HG03575 (cell line): ENCODE data around the gene ANAPC15.

ENCODE experiments used
- ATAC-seq: cut with Tn5 transposase; IDR thresholded peaks from one replicate; pipeline ENCODE4 v1.9.1; 2021; ENCODE audit not compliant: unreplicated experiment, insufficient number of reproducible peaks, low FRiP score; ENCODE audit errors: extremely low read depth

ANAPC15 gene

GRCh38 chr11:72100009-72100408 lies 12.5 kb downstream of the ANAPC15 start:
- ATAC-seq: no peak

- ATAC-seq: no peak
Measured at GRCh38 chr11:72098741-72099140, 13.8 kb downstream of the ANAPC15 start.

DNA sequence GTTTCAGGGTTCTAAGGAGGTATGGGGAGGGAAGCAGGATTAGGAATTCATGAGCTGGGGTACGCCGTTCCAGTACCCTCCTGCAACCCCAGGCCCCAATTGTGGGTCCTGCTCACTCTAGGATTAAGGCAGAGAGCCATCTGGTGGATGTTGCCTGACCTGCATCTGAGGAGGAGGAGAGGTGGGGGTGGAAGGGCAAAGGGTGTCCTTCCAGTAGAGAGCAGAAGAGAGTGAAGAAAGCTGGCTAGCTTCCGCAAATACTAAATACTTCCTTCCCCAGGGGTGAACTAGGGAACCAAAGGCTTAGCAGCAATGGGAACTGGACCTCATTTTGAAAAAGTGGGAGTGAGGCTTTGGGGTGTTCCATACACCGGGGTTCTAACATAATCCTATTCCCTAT lies 21.2 kb downstream of the ANAPC15 start:
- no peak for ATAC-seq

GRCh38 chr11:72088076-72088808 lies 24.3 kb downstream of the ANAPC15 start:
- no peak for ATAC-seq

DNA sequence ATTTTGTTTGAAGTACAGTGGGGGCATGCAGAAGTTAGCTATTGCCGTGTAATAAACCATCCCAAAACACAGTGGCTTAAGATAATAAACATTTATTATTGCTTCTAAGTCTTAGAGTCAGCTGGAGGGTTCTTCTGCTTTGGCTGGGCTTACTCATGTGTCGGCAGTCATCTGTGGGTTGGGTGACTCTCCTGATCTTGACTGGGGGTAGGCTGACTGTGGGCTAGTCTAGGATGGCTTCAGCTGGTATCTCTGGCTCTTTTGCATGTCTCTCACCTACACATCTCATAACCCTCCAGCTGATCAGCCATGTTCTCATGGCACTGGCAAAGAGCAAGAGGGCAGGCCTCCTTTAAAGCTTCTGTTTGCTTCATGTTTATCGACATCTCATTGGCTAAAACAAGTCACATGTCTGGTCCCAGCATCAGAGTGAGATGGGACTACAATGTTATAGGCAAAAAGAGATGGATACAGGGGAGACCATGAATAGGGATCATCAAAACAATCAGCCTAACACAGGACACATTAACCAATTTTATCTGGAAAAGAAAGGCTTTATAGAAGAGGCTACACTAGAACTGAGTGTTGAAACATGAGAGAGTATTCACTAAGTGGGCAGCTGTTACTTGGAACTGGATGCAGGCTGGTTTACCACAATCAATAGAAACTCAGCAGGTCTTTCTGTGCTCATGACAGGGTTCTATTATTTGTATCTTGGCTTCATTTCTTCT lies 26.7 kb downstream of the ANAPC15 start:
- ATAC-seq: no peak

- no peak for ATAC-seq
Measured at GRCh38 chr11:72084965-72085364, 27.5 kb downstream of the ANAPC15 start.

DNA sequence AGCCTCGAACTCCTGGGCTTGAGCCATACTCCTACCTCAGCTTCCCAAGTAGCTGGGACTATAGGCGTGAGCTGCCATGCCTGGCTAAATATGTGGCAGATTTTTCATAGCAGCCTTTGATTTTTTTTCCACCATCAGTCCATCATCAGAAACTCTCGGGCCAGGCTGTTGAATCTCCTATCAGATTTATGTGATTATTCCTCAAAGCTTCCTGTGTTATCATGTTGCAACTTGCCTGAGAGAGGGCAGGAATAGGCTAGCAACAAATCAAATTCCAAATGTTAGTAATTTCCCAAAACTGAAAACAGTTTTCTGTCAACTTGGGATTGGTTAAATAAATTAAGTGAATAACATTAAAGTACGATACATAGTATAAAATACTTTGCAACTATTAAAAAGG lies 28.4 kb downstream of the ANAPC15 start:
- no peak for ATAC-seq

DNA sequence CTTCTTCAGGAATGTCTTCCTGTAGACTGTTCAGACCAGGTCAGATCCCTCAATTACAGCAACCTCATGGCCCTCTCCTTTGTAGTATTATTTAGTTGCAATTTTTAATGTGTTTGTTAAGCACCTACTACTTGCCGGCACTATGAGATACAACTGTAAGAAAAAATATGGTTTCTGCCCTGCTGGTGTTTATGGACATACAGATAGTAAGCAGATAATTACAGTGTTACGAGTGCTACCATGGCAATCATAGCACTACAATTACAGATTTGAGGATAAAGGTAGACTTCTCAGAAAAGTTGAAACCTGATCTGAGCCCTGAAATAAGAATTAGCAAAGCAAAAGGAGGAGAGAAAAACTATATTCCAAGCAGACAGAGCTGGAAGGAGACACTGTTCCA lies 29.1 kb downstream of the ANAPC15 start:
- no peak for ATAC-seq

DNA sequence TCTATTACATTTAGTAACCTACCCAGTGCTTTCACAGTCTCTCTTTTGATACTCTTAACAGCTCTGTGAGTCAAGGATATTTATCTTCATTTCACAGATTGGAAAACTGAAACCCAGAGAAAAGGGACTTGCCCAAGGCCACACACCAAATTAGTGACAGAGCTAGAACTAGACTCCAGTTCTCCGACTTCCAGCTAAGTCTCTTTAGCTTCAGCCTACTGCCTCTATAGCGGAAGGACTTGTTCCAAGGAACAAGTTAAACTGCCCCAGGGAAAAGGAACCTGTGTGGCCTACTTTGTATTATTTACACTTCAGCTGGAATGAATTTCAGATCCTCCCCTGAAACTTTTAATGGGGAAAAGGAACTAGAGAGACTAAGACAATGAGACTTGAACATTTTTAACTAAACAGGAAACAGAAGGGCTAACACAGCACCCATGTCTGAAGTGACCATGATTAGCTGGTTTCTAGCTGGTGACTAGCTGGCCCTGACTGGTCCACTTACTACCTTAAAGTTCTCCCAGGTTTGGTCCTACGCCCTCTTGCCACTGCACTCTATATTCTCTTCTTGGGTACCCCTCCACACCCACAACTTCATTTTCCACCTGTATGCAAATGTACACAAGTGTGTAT lies 30.6 kb downstream of the ANAPC15 start:
- ATAC-seq: no peak

DNA sequence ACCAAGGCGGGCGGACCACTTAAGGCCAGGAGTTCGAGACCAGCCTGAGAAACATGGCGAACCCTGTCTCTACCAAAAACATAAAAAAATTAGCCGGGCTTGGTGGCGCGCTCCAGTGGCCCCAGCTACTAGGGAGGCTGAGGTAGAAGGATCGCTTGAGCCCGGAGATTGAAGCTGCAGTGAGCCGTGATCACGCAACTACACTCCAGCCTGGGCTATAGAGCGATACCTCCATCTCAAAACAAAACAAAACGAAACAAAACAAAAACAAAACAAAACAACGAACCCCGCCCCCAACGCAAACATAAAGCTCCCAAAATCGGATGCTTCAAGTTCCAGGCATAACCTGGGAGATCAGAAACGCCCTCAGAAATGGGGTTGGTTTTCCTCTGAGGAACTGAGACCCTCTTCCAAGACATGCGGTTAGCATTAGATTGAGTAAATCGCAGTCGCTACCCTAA lies 31.3 kb downstream of the ANAPC15 start:
- no peak for ATAC-seq

GRCh38 chr11:72080326-72081183 lies 31.9 kb downstream of the ANAPC15 start, which contains the start of the genes LRRC51 and NUMA1:
LRRC51 (plus strand) TSS chr11:72080850; CDS start chr11:72089084, 8,234 bp downstream.
NUMA1 (minus strand) TSS chr11:72080542; CDS start chr11:72035943, 44,599 bp downstream.
- peak; percentile 81 for ATAC-seq

GRCh38 chr11:72079819-72080325 lies 32.6 kb downstream of the ANAPC15 start:
- ATAC-seq: no peak

DNA sequence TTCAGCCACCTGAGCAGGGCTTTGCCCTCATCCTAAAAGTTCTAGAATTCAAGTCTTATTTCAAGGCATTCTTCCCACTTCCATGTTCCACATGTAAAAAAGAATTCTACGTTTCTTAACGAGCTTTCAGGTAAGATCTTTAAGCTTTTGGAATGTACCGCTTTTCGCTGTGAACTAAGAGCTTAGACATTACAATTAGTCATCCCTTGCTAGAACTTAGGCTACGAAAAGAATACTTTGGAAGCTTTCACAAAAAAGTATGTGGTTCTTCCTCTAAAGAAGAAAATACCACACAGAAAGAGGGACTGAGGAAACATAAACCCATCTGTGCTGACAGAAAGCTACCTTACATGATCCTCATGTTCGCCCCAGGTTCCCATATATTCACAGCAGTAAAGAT lies 34.0 kb downstream of the ANAPC15 start:
- no peak for ATAC-seq

GRCh38 chr11:72075756-72076155 lies 36.7 kb downstream of the ANAPC15 start:
- ATAC-seq: no peak

DNA sequence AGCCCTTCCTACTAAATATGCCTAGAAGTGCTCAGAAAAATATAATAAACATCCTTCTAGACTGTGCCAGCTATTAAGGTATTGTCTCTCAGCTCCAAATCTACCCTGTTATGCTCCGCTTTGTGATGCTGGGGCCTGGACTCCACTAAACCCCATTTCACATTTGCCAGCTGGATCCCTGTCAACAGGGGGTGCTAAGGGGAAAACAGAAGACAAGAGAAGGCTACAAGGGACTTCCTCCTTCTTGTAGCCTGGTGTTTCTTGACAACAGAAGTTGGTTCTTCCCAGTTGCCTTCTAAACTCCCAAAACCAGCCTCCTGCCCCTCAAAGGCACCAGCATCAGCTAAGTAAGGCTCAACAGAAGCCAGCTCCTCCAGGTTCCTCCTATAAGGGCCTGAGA lies 37.4 kb downstream of the ANAPC15 start:
- ATAC-seq: no peak

GRCh38 chr11:72072348-72072747 lies 40.1 kb downstream of the ANAPC15 start:
- no peak for ATAC-seq

- no peak for ATAC-seq
Measured at GRCh38 chr11:72070491-72070890, 42.0 kb downstream of the ANAPC15 start.

- no peak for ATAC-seq
Measured at GRCh38 chr11:72069787-72070251, 42.7 kb downstream of the ANAPC15 start.

DNA sequence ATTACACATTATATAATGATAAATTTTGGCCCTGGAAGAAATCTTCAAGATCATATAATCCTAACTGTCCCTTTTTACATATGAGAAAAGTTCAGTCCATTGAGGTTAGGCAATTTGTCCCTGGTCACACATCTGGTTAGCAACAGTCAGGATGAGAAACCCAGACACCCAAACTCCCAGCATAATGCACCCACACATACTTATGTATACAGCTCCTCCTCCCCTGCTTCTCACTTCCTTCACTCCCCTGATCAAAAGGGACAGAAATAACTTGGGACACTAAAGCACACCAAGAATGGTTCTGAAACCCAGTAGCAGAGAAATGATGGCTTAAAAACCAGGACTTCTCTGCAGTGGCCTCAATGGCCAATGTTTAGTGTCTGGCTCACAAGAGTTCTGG lies 43.3 kb downstream of the ANAPC15 start:
- ATAC-seq: no peak
